BE2C (cell line): ENCODE results near the gene TTLL1.

Experiments
- DNase-seq: peaks from one replicate; pipeline ENCODE4 v3.0.0-alpha.2; 2020
- H3K27me3 ChIP-seq: fragments of 250-450 bp; sonication (Bioruptor Pico); 2 replicates; pipeline ENCODE4 v1.5.1; 2020; ENCODE audit warnings: mild to moderate bottlenecking
- H3K36me3 ChIP-seq: fragments of 250-450 bp; sonication (Bioruptor Pico); 2 replicates; pipeline ENCODE4 v1.5.1; 2020; ENCODE audit warnings: mild to moderate bottlenecking
- H3K4me1 ChIP-seq: fragments of 250-450 bp; sonication (Bioruptor Pico); 2 replicates; pipeline ENCODE4 v1.5.1; 2020
- H3K4me3 ChIP-seq: 2 replicates; pipeline ENCODE4 v1.5.1; 2011; ENCODE audit warnings: low read depth, low read length
- H3K9me3 ChIP-seq: fragments of 250-450 bp; sonication (Bioruptor Pico); 2 replicates; pipeline ENCODE4 v1.5.1; 2020
- CTCF ChIP-seq: IDR thresholded peaks from 2 replicates; pipeline ENCODE4 v1.5.1; 2012; ENCODE audit warnings: mild to moderate bottlenecking, low read depth, low read length

TTLL1 gene

DNA sequence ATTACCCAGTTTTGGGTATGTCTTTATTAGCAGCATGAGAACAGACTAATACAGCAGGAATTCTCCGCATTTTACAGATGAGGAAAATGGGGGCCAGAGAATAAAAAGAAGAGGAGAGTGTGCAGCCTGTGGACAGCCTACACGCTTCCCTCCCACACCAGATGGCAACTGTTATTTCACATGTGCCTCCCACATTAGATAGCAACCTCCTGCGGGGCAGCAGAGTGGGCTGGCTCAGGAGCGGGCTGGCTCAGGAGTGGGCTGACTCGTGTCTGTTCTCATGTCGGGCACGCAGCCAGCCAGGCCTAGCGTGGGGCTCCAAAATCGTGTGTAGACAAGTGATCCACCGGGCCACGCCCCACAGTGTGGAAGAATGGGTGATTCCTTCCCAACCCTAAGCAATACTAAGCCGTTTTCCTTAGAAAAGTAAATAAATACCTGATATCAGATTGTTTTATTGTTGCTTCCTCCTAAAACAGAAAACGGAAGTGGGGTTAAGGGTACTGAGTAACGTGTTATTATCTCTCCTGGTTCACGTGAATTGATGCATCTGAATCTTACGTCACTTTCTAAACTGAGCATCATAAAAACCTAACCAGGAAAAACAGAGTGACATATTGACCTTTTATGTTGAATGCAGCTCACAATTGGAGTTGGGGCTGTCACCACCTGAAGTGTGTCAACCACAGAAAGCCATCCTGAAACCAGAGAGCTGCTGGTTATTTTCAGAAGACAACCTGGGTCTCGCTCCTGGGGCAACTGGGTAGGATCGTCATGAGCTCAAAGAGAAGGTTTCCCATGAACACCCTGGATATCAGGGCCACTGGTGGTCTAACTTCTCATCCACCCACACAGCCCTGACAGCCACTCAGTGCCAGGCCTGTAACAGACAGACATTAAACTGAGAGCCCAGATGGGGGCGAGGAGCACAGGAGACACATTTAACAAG is 3.3 kb downstream of the TTLL1 start:
- H3K27me3 ChIP-seq: no peaks in the 10 kb centered on the region
- TF ChIP-seq CTCF: no peak
- no peaks in the 10 kb centered on the region for H3K9me3 ChIP-seq
- no peak for DNase-seq
- no peaks in the 10 kb centered on the region for H3K36me3 ChIP-seq
- no peak overlapping the region for H3K4me3 ChIP-seq
- H3K4me1 ChIP-seq: no peaks in the 10 kb centered on the region; the same call in 1 of the 2 replicates

DNA sequence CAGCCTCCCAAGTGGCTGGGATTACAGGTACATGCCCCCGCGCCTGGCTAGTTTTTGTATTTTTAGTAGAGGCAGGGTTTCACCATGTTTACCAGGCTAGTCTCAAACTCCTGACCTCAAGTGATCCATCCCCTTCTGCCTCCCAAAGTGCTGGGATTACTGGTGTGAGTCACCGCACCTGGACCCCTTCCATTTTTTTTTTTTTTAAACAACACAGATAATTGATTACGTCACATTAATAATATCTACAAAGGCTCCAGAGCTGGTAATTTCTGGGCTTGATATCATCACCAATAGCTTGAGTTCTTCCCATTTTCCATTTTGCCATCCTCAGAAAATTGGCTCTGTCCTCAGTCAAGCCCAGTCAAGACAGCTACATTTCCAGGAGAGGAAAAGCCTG is 7.2 kb downstream of the TTLL1 start:
- DNase-seq: no peak
- no peaks in the 10 kb centered on the region for H3K9me3 ChIP-seq
- no peaks in the 10 kb centered on the region for H3K4me1 ChIP-seq
- H3K4me3 ChIP-seq: no peak overlapping the region
- no peak for TF ChIP-seq CTCF
- H3K36me3 ChIP-seq: no peaks in the 10 kb centered on the region
- H3K27me3 ChIP-seq: no peaks in the 10 kb centered on the region

- no peaks in the 10 kb centered on the region for H3K4me1 ChIP-seq
- no peak for DNase-seq
- no peaks in the 10 kb centered on the region for H3K9me3 ChIP-seq
- H3K4me3 ChIP-seq: no peak overlapping the region
- TF ChIP-seq CTCF: no peak
- H3K27me3 ChIP-seq: no peaks in the 10 kb centered on the region
- H3K36me3 ChIP-seq: no peaks in the 10 kb centered on the region
These were observed 8.6 kb downstream of the TTLL1 start for GRCh38 chr22:43080616-43081015.

DNA sequence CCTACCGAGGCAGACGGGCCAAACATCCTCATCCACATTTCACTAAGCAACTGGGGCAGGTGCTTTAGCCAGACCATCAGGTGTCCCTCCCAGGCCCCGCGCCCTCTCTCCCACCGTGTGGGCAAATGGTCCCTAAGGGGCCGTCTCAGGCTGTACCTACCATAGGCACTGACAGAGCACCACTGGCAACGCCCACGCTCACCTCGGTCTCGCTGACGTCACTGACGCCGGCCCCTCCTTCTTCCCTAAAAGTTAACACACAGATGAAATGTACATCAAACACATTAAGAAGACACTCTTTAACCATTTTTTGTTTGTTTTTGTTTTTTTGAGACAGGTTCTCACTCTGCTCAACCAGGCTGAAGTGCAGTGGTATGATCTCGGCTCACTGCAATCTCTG is 9.4 kb downstream of the TTLL1 start:
- H3K27me3 ChIP-seq: no peaks in the 10 kb centered on the region
- H3K9me3 ChIP-seq: no peaks in the 10 kb centered on the region
- DNase-seq: no peak
- no peak for TF ChIP-seq CTCF
- no peak overlapping the region for H3K4me3 ChIP-seq
- no peaks in the 10 kb centered on the region for H3K4me1 ChIP-seq
- no peaks in the 10 kb centered on the region for H3K36me3 ChIP-seq

- no peak overlapping the region for H3K4me3 ChIP-seq
- no peak for TF ChIP-seq CTCF
These were observed 10.7 kb downstream of the TTLL1 start for GRCh38 chr22:43078522-43078921.

More at GRCh38 chr22:43078522-43078921, 10.7 kb downstream of the TTLL1 start:
- DNase-seq: no peak
- Histone ChIP-seq H3K4me1 (no peaks in the 10 kb centered on the region), H3K9me3 (no peaks in the 10 kb centered on the region), H3K27me3 (no peaks in the 10 kb centered on the region), H3K36me3 (no peaks in the 10 kb centered on the region)
